ENCODE data around the gene ACP3. TPM values are rescaled to one million over a fixed set of nuclear protein-coding genes. Genes with fewer than 3 reads are reported as not detected.
"Not testable (repeated sequence)": the region's sequence is repeated elsewhere in the genome, so short reads cannot be mapped to it uniquely, and the experiment has no call there.

ACP3 gene
- total RNA-seq, 1 experiment from 2014 or later: 5.8 TPM

DNA sequence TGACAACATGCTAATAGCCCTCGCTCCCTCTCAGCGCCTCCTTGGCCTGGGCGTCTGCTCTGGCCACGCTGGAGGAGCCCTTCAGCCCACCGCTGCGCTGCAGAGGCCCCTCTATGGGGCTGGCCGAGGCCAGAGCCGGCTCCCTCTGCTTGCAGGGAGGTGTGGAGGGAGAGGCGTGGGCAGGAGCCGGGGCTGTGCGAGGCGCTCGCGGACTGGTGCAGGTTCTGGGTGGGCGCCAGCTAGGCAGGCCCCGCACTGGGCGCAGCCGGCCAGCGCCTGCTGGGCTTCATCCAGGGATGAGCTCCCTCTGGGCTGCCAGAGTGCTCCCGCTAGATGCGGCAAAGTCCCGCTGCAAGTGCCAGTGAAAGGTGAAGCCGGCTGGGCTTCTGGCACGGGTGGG, 79.0 kb downstream of the ACP3 start:
- no TSS peak for BruUV-seq (replicated peaks)
- no peak for DNase-seq
- no peak overlapping the region for H3K27ac Mint-ChIP-seq (ENCODE audit: unreplicated experiment)
- TF ChIP-seq CTCF (IDR thresholded peaks at IDR 0.05; ENCODE audit: unreplicated experiment): no peak
- CTCF ChIA-PET: interaction anchor here (0.8 to 1.0 kb wide), 2 partner anchors 42 to 45 kb away, joined by 3 read pairs; no protein-coding TSS in a partner anchor
- no peaks in the 10 kb centered on the region for H3K36me3 Mint-ChIP-seq (ENCODE audit: insufficient read depth, unreplicated experiment)
- H3K9me3 Mint-ChIP-seq (ENCODE audit: low read depth, unreplicated experiment): peaks cover 3% of the 10 kb centered on the region
- H3K4me3 Mint-ChIP-seq (ENCODE audit: low read depth, unreplicated experiment): no peak overlapping the region
- intact Hi-C loops (cut with micrococcal nuclease; ENCODE audit: unreplicated experiment): loop anchor here (5.0 to 10.0 kb wide), 2 partner anchors 359 to 601 kb away; partner anchors contain the start of gene CPNE4
- H3K27me3 Mint-ChIP-seq (ENCODE audit: unreplicated experiment): no peaks in the 10 kb centered on the region
- H3K4me1 Mint-ChIP-seq (ENCODE audit: low read depth, unreplicated experiment): no peaks in the 10 kb centered on the region

DNA sequence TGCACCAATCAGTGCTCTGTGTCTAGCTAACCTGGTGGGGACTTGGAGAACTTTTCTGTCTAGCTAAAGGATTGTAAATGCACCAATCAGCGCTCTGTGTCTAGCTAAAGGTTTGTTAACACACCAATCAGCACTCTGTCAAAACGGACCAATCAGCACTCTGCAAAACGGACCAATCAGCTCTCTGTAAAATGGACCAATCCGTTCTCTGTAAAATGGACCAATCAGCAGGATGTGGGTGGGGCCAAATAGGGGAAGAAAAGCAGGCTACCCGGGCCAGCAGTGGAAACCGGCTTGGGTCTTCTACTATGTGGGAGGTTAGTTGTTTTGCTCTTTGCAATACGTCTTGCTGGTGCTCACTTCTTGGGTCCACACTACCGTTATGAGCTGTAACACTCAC, 79.6 kb downstream of the ACP3 start:
- not testable (repeated sequence) for DNase-seq; H3K4me1 Mint-ChIP-seq (ENCODE audit: low read depth, unreplicated experiment); H3K27me3 Mint-ChIP-seq (ENCODE audit: unreplicated experiment); H3K4me3 Mint-ChIP-seq (ENCODE audit: low read depth, unreplicated experiment); BruUV-seq (replicated peaks); H3K36me3 Mint-ChIP-seq (ENCODE audit: insufficient read depth, unreplicated experiment); H3K9me3 Mint-ChIP-seq (ENCODE audit: low read depth, unreplicated experiment); H3K27ac Mint-ChIP-seq (ENCODE audit: unreplicated experiment)
- CTCF ChIA-PET: interaction anchor here (0.6 to 4.2 kb wide), 5 partner anchors 43 to 358 kb away, joined by 3 to 25 read pairs (median 3); no protein-coding TSS in a partner anchor
- intact Hi-C loops (cut with micrococcal nuclease; ENCODE audit: unreplicated experiment): loop anchor here (5.0 to 10.0 kb wide), 2 partner anchors 359 to 602 kb away; partner anchors contain the start of gene CPNE4

DNA sequence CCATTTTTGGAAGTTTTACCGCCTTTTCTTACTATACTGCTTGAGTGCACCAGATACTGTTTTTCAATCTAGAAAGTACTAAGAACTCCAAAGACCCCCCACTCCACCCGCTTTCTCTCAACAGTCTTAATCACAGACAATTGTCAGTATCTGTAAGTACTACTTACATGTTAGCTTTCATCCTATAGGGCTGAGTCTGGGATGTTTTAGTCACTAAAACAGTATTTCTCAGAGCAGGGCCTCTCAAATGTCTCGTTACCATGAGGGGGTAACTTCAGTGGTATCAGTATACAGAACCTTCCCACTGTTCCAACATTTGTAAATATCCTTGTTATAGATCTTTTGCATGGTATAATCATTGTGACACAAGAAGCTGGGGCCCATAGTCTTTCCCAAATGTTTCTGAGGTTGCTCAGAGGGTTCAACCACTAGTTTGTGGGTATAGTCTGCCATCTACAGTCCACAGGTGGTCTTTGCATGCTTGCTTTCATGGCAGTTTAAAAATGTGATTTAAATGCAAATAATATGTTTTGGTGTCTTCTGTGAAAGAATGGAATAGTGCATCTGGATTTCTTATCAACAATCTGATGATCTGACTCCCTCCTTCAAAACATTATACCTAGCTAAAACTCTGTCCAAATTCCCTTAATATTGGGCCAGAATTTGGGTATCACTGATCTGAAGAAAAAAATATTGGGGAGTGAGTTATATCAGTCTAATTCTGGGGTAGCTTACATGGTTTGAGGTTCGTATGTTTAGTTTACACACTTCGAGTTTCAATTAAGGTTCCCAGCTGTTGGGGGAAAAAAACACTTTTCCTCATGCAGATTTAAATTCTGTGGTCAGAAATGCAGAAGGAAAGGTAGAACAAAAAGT, 82.1 kb downstream of the ACP3 start:
- no TSS peak for BruUV-seq (replicated peaks)
- Mint-ChIP-seq H3K27ac (ENCODE audit: unreplicated experiment) (no peak overlapping the region), H3K4me1 (ENCODE audit: low read depth, unreplicated experiment) (no peaks in the 10 kb centered on the region), H3K9me3 (ENCODE audit: low read depth, unreplicated experiment) (peaks cover 3% of the 10 kb centered on the region), H3K27me3 (ENCODE audit: unreplicated experiment) (no peaks in the 10 kb centered on the region), H3K36me3 (ENCODE audit: insufficient read depth, unreplicated experiment) (no peaks in the 10 kb centered on the region), H3K4me3 (ENCODE audit: low read depth, unreplicated experiment) (no peak overlapping the region)
- CTCF ChIA-PET: interaction anchor here (1.0 to 4.2 kb wide), 6 partner anchors 44 to 604 kb away, joined by 3 to 25 read pairs (median 6); partner anchors contain the start of gene CPNE4
- TF ChIP-seq CTCF (IDR thresholded peaks at IDR 0.05; ENCODE audit: unreplicated experiment): peak; percentile 87
- DNase-seq: peak; percentile 63
- intact Hi-C loops (cut with micrococcal nuclease; ENCODE audit: unreplicated experiment): loop anchor here (1.0 to 10.0 kb wide), 7 partner anchors 47 to 604 kb away; partner anchors contain the start of gene CPNE4

- CTCF ChIA-PET: interaction anchor here (0.8 to 4.2 kb wide), 2 partner anchors 16 to 50 kb away, joined by 3 to 25 read pairs; partner anchors contain the start of gene DNAJC13
- Mint-ChIP-seq H3K36me3 (ENCODE audit: insufficient read depth, unreplicated experiment) (no peaks in the 10 kb centered on the region), H3K9me3 (ENCODE audit: low read depth, unreplicated experiment) (no peaks in the 10 kb centered on the region), H3K27ac (ENCODE audit: unreplicated experiment) (no peak overlapping the region), H3K4me3 (ENCODE audit: low read depth, unreplicated experiment) (no peak overlapping the region), H3K27me3 (ENCODE audit: unreplicated experiment) (no peaks in the 10 kb centered on the region), H3K4me1 (ENCODE audit: low read depth, unreplicated experiment) (no peaks in the 10 kb centered on the region)
- BruUV-seq (replicated peaks): no TSS peak
- DNase-seq: no peak
- intact Hi-C loops (cut with micrococcal nuclease; ENCODE audit: unreplicated experiment): no loop called here
- no peak for TF ChIP-seq CTCF (IDR thresholded peaks at IDR 0.05; ENCODE audit: unreplicated experiment)
Measured at GRCh38 chr3:132401255-132401654, 84.0 kb downstream of the ACP3 start.

All from Calu3 (cell line).